Measurements from ENCODE around the gene LACTBL1.

DNA sequence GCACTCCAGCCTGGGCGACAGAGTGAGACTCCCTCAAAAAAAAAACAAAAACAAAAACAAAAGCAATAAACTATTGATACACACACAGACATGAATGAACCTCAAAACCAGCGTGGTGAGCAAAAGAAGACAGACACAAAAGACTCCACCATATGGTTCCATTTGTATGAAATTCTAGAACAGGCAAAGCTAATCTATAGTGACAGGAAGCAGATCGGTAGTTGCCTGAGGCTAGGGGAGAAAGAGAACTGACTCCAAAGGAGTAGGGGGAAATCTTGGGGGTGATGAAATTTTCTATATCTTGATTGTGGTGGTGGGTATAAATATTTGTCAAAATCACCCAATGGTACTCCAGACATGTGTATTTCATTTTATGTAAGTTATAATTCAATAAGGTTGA is 20.9 kb downstream of the LACTBL1 start:
- TF ChIP-seq YY1 (IDR thresholded peaks at IDR 0.05; ENCODE audit: insufficient read depth, insufficient read length) (no peak), SUZ12 (IDR thresholded peaks at IDR 0.05; ENCODE audit: extremely low read depth, insufficient read depth, insufficient read length) (no peak)

All from NT2/D1 (cell line).